GM21423 (cell line): ENCODE data around the gene INO80E.
"Not testable (repeated sequence)": the region's sequence is repeated elsewhere in the genome, so short reads cannot be mapped to it uniquely, and the experiment has no call there.

ENCODE experiments used
- ATAC-seq: cut with Tn5 transposase; IDR thresholded peaks from one replicate; pipeline ENCODE4 v1.9.1; 2021; ENCODE audit warnings: mild to moderate bottlenecking, moderate library complexity; ENCODE audit not compliant: unreplicated experiment

Gene INO80E

GRCh38 chr16:30030011-30030685, 34.1 kb downstream of the INO80E start:
- ATAC-seq, result no peak

GRCh38 chr16:30030841-30031413, 34.9 kb downstream of the INO80E start, which contains the start of gene TLCD3B:
Gene TLCD3B (minus strand): TSS chr16:30031271. CDS start chr16:30030527, 744 bp downstream.
- ATAC-seq, result no peak

GRCh38 chr16:30031477-30031918, 35.5 kb downstream of the INO80E start:
- no peak for ATAC-seq

- ATAC-seq, result no peak
Measured at GRCh38 chr16:30032083-30032819, 36.2 kb downstream of the INO80E start.

DNA sequence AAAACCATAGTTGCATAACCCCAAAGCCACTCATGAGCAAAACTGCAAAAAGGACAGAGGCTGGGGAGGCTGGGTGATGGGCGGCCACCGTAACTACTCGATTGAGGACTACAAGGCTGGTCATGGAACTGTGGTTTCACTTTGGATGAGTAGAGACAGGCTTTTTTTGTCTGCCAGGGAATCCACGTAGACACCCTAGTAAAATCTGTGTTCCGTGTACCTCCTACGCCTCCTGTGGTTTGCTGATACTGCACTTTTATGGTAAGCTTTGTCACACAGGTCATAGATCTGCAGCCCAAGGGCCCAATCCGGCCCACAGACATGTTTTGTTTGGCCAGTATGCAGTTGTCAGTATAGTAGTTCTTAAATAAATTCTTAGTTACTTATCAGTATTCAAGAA, 37.2 kb downstream of the INO80E start:
- no peak for ATAC-seq

DNA sequence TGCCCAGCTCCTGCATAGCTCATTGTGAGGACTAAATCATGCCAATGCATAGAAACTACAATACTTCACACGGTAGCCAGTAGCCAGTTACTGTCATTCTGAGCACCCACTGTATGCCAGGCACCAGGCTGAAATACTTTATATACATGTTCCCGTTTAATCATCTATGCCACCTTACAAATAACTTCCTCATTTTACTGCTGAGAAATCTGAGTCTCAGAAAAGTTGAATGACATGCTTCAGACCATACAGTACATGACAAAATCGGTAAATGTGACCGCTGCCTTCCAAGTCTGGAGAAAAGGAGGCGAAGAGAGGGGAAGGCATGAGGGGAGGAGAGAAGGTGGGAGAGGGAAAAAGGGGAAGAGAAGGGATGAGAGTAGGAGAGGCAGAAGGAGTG, 44.2 kb downstream of the INO80E start:
- ATAC-seq, result no peak

GRCh38 chr16:30040690-30041089, 44.6 kb downstream of the INO80E start:
- not testable (repeated sequence) for ATAC-seq

DNA sequence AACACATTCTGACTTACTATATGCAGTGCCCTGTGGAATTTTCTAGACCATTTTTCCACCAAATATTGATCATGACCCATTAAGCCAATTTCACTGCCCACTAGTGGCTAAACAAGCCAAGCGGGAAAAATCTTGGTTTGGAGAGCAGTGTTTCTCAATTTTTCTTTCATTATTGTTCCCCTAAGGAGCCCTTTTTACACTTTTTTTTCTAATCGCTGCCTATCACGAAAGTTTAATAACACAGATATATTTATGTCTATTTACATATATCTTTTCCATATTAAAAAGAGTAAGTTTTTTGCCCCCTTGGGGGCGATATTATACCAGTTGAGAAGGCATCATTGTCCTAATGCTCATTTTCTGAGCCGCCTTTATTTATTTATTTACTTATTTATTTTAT, 45.8 kb downstream of the INO80E start:
- no peak for ATAC-seq

- no peak for ATAC-seq
Measured at GRCh38 chr16:30046178-30046577, 50.1 kb downstream of the INO80E start.

- no peak for ATAC-seq
Measured at GRCh38 chr16:30046588-30046987, 50.5 kb downstream of the INO80E start.

GRCh38 chr16:30049871-30050270, 53.8 kb downstream of the INO80E start:
- ATAC-seq, result no peak

DNA sequence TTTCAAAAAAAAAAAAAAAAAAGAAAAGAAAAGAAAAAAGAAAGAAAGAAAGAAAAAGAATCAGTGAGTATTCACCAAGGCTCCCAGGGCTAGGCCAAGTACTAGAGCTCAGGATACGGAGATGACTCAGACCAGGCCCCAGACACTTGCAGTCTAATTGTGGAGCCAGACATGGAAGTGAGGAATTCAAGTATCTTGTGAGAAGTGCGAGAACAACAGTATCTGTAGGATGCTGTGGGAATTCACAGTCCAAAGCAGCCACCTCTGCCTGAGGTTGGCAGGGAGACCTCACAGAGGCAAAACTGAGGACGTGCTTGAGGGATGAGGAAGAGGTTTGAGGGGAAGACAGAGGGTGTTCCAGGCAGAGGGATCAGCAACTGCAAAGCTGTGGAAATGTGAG, 55.5 kb downstream of the INO80E start:
- ATAC-seq, result no peak

GRCh38 chr16:30052671-30053372, 56.8 kb downstream of the INO80E start:
- ATAC-seq, result peak; percentile 81

DNA sequence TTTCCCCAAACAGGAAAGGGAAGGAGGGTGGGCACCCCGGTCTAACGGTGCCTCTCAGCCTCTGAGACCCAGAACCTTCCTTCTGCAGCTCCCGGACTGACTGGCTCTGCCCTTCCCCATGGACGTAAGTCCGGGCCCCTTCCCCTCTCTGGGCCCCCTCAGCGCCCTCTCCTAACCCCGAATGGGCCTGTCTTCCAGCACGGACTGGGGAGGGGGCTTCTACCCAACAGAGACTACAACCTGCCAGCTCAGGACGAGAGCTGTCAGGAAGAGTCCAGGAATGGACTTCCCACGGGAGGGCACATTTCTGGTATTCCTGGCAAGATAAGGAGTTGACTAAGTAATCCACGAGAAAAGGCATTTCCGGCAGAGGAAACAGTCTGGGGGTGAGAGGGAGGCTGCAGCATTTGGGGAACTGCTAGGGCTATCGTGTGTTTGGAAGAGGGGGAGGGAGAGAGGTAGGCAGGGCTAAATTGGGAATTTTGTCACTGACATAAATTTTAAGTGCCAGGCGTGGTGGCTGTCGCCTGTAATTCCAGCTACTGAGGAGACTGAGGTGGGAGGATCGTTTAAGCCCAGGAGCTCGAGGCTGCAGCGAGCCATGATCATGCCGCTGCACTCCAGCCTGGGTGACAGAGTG, 57.5 kb downstream of the INO80E start:
- no peak for ATAC-seq

GRCh38 chr16:30054451-30054850, 58.4 kb downstream of the INO80E start:
- no peak for ATAC-seq

- ATAC-seq, result no peak
Measured at GRCh38 chr16:30054959-30055553, 59.0 kb downstream of the INO80E start.
